Thyroid gland (tissue), 4 donors: ENCODE measurements around the gene LAMC3.

Source experiments
- POLR2A ChIP-seq, 2 donors: fragments of 450-650 bp; IDR thresholded peaks; one replicate each; pipeline ENCODE4 v1.6.1; 2017; ENCODE audit warnings: antibody characterized with exemption in 2 of 2, mild to moderate bottlenecking in 2 of 2, moderate library complexity in 1 of 2
- TF ChIP-seq, protein P1 (sequence below), 6 experiments: fragments of 200-600 bp in 3 of 6; fragments of 450-650 bp in 3 of 6; sonication (generic) in 3 of 6; IDR thresholded peaks; one replicate each; pipeline ENCODE4 v1.5.1; 2016 to 2019; ENCODE audit warnings: antibody characterized with exemption in 6 of 6, mild to moderate bottlenecking in 2 of 6, inconsistent platforms in 1 of 6, moderate library complexity in 1 of 6

DNA sequence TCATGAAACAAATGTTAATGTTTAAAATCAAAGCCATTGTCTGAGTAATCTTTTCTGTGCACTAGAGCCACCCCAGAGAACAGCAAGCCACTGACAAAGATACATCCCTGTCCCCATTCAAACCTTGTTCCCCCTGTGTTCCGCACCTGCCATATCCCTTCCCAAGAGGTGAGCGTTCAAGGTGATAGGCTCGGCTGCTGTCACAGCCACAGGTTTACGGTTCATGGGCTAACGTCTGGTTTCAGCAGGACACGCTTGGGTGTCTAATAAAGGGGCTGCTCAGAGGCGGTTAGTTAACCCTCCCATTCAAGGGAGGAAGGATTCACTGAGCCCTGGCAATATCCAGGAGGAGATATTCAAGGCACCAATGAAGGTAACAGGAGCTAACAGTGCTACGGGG, 24.5 kb upstream of the LAMC3 start:
- no peak for TF ChIP-seq POLR2A (IDR thresholded peaks at IDR 0.05)
- TF ChIP-seq, protein P1, sequence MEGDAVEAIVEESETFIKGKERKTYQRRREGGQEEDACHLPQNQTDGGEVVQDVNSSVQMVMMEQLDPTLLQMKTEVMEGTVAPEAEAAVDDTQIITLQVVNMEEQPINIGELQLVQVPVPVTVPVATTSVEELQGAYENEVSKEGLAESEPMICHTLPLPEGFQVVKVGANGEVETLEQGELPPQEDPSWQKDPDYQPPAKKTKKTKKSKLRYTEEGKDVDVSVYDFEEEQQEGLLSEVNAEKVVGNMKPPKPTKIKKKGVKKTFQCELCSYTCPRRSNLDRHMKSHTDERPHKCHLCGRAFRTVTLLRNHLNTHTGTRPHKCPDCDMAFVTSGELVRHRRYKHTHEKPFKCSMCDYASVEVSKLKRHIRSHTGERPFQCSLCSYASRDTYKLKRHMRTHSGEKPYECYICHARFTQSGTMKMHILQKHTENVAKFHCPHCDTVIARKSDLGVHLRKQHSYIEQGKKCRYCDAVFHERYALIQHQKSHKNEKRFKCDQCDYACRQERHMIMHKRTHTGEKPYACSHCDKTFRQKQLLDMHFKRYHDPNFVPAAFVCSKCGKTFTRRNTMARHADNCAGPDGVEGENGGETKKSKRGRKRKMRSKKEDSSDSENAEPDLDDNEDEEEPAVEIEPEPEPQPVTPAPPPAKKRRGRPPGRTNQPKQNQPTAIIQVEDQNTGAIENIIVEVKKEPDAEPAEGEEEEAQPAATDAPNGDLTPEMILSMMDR (IDR thresholded peaks at IDR 0.05) = no peak
